Keratinocyte (primary cell): ENCODE measurements around the gene SNTG2. TPM values are rescaled to one million over a fixed set of nuclear protein-coding genes. Genes with fewer than 3 reads are reported as not detected.

Experiments
- DNase-seq: peaks from one replicate; pipeline ENCODE4 v3.0.0-alpha.2; 2011; ENCODE audit warnings: low read depth, missing footprints, low spot score
- FAIRE-seq: peaks from 2 replicates; lab custom pipeline; 2011; peaks lifted over from hg19 to GRCh38; lab: Jason Lieb, UNC
- H2AFZ ChIP-seq: 2 replicates; pipeline ENCODE4 v1.6.0; 2012; ENCODE audit warnings: low read length, control low read depth, inconsistent platforms; ENCODE audit not compliant: control insufficient read depth
- H3K27ac ChIP-seq: 2 replicates; pipeline ENCODE4 v1.5.1; 2011; ENCODE audit warnings: low read length; ENCODE audit not compliant: control insufficient read depth, insufficient read depth
- H3K27me3 ChIP-seq: 3 replicates; pipeline ENCODE4 v1.6.0; 2011; ENCODE audit warnings: low read length; ENCODE audit not compliant: control insufficient read depth, insufficient read depth; ENCODE audit errors: extremely low read depth
- H3K36me3 ChIP-seq, 2 experiments: 2 replicates in 1 of 2; 3 replicates in 1 of 2; pipeline ENCODE4 v1.5.1; 2011; ENCODE audit warnings: low read length in 2 of 2, mild to moderate bottlenecking in 1 of 2; ENCODE audit not compliant: control insufficient read depth in 2 of 2, insufficient read depth in 2 of 2; ENCODE audit errors: extremely low read depth in 1 of 2
- H3K4me1 ChIP-seq: 3 replicates; pipeline ENCODE4 v1.5.1; 2011; ENCODE audit warnings: low read length; ENCODE audit not compliant: control insufficient read depth, insufficient read depth; ENCODE audit errors: extremely low read depth
- H3K4me2 ChIP-seq: 3 replicates; pipeline ENCODE4 v1.6.0; 2011; ENCODE audit warnings: low read depth, low read length; ENCODE audit not compliant: control insufficient read depth, insufficient read depth; ENCODE audit errors: extremely low read depth
- H3K4me3 ChIP-seq, 3 experiments: fragments of 200-600 bp in 1 of 3; sonication (generic) in 1 of 3; 2 replicates in 2 of 3; 3 replicates in 1 of 3; pipeline ENCODE4 v1.5.1; 2011 to 2016; ENCODE audit warnings: low read length in 3 of 3, mild to moderate bottlenecking in 3 of 3, control low read depth in 2 of 3, inconsistent platforms in 1 of 3, low read depth in 1 of 3, mixed read lengths in 1 of 3, mixed run types in 1 of 3, moderate library complexity in 1 of 3; ENCODE audit not compliant: control insufficient read depth in 2 of 3, insufficient read depth in 2 of 3; ENCODE audit errors: extremely low read depth in 1 of 3
- H3K79me2 ChIP-seq: 2 replicates; pipeline ENCODE4 v1.6.0; 2012; ENCODE audit warnings: low read length; ENCODE audit not compliant: control insufficient read depth, insufficient read depth
- H3K9ac ChIP-seq: 3 replicates; pipeline ENCODE4 v1.6.0; 2011; ENCODE audit warnings: low read length; ENCODE audit not compliant: control insufficient read depth, insufficient read depth; ENCODE audit errors: extremely low read depth
- H3K9me1 ChIP-seq: 3 replicates; pipeline ENCODE4 v1.6.0; 2011; ENCODE audit warnings: low read length; ENCODE audit not compliant: control insufficient read depth, insufficient read depth; ENCODE audit errors: extremely low read depth
- H3K9me3 ChIP-seq: 2 replicates; pipeline ENCODE4 v1.5.1; 2012; ENCODE audit warnings: low read depth, low read length; ENCODE audit not compliant: control insufficient read depth
- H4K20me1 ChIP-seq: 3 replicates; pipeline ENCODE4 v1.6.0; 2011; ENCODE audit warnings: low read length; ENCODE audit not compliant: control insufficient read depth, insufficient read depth; ENCODE audit errors: extremely low read depth
- EZH2 ChIP-seq: IDR thresholded peaks from one replicate; pipeline ENCODE4 v1.6.1; 2012; ENCODE audit warnings: inconsistent platforms, mild to moderate bottlenecking, low read length, moderate library complexity
- dilution Hi-C: fragments of 300-500 bp; cut with MboI; formaldehyde crosslinking; loops from one replicate; pipeline ENCODE4 v1.7.0; 2020; ENCODE audit warnings: low sequenced_read_pairs; ENCODE audit not compliant: extremely low pct_ligation_motif_present
- polyA plus RNA-seq, 5 experiments: library from polyadenylated mRNA; depleted of rRNA in 3 of 5; stranded (reverse) in 3 of 5; stranded (forward) in 1 of 5; unstranded in 1 of 5; fragments of >200 nt; gene quantifications; 1 replicate in 1 of 5; 2 replicates in 3 of 5; 3 replicates in 1 of 5; pipeline versions ENCODE4 v1.2.1 to v1.2.3, GENCODE V29; 2011 to 2012; ENCODE audit warnings: missing spikeins in 2 of 5, low read depth in 1 of 5, low replicate concordance in 1 of 5
- TF ChIP-seq, protein P1 (sequence below), 3 experiments: IDR thresholded peaks in 1 of 3; conservative IDR thresholded peaks in 1 of 3; optimal IDR thresholded peaks in 1 of 3; 2 replicates in 2 of 3; 3 replicates in 1 of 3; pipeline versions ENCODE3 to v1.5.1; 2011; ENCODE audit warnings: low read length in 3 of 3, mild to moderate bottlenecking in 3 of 3, moderate library complexity in 2 of 3, control low read depth in 1 of 3, inconsistent platforms in 1 of 3; ENCODE audit not compliant: insufficient read depth in 2 of 3; ENCODE audit errors: extremely low read depth in 1 of 3

Gene SNTG2
- polyA plus RNA-seq, 1 donor (not counting 4 experiments of a cell fraction or from before 2014, with no cell fraction given) = not detected

DNA sequence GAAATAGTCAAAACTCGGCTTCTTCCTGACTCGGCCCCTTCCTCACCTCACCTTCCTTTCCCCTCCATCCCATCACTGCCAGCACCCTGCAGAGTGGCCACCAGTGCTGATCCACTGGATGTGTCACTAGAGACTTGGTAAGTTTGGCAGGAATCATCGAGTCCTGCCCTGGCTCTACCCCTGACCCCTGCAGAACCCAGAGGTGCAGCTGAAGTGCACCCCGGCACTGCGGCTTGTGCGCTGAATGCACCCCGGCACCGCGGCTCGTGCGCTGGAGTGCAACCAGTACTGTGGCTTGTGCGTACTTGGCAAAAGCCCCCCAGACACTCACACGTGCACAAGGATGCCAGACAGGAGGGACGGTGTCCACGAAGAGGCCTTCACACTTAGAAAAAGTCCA, 206.5 kb downstream of the SNTG2 start:
- Histone ChIP-seq H3K79me2 (no peaks in the 10 kb centered on the region), H3K27ac (no peak overlapping the region), H3K4me3 (no peak overlapping the region), H4K20me1 (no peaks in the 10 kb centered on the region), H3K27me3 (no peaks in the 10 kb centered on the region), H3K9me1 (no peaks in the 10 kb centered on the region), H3K36me3 (no peaks in the 10 kb centered on the region), H3K9ac (no peak overlapping the region), H3K4me2 (no peak overlapping the region), H3K4me1 (no peaks in the 10 kb centered on the region), H2AFZ (no peak overlapping the region), H3K9me3 (peaks cover 3% of the 10 kb centered on the region)
- DNase-seq (no peak), FAIRE-seq (no peak)
- TF ChIP-seq EZH2 = no peak
- TF ChIP-seq, protein P1, sequence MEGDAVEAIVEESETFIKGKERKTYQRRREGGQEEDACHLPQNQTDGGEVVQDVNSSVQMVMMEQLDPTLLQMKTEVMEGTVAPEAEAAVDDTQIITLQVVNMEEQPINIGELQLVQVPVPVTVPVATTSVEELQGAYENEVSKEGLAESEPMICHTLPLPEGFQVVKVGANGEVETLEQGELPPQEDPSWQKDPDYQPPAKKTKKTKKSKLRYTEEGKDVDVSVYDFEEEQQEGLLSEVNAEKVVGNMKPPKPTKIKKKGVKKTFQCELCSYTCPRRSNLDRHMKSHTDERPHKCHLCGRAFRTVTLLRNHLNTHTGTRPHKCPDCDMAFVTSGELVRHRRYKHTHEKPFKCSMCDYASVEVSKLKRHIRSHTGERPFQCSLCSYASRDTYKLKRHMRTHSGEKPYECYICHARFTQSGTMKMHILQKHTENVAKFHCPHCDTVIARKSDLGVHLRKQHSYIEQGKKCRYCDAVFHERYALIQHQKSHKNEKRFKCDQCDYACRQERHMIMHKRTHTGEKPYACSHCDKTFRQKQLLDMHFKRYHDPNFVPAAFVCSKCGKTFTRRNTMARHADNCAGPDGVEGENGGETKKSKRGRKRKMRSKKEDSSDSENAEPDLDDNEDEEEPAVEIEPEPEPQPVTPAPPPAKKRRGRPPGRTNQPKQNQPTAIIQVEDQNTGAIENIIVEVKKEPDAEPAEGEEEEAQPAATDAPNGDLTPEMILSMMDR (optimal IDR thresholded peaks at IDR 0.05 in 1 of 3, IDR thresholded peaks at IDR 0.05 in 1 of 3, conservative IDR thresholded peaks at IDR 0.05 in 1 of 3; ENCODE audit: extremely low read depth in 1 of 3, insufficient read depth in 2 of 3, low read length in 3 of 3) = no peak
- dilution Hi-C loops = no loop called here

DNA sequence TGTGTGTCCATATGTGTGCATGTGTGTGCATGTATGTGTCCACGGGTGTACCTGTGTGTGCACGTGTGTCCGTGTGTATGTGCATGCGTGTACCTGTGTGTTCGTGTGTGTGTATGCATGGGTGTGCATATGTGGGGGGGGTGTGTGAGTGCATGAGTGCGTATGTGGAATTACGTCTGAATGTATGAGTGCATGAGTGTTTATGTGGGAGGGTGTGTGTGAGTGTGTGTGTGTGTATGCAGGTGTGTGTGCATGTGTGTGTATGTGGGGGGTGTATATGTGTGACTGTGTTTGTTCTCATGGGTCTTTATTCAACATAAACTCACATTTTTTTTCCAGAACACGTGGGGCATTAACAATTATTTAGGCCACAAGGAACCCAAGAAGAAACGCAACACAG, 208.4 kb downstream of the SNTG2 start:
- dilution Hi-C loops = no loop called here
- H3K4me3 ChIP-seq = no peak overlapping the region
- FAIRE-seq = no peak

More for the DNA sequence above, 208.4 kb downstream of the SNTG2 start:
- Histone ChIP-seq H2AFZ (no peak overlapping the region), H3K9me3 (peaks cover 1% of the 10 kb centered on the region), H3K4me2 (no peak overlapping the region), H3K9me1 (no peaks in the 10 kb centered on the region), H3K9ac (no peak overlapping the region), H4K20me1 (no peaks in the 10 kb centered on the region), H3K27ac (no peak overlapping the region), H3K27me3 (no peaks in the 10 kb centered on the region), H3K4me1 (no peaks in the 10 kb centered on the region), H3K36me3 (no peaks in the 10 kb centered on the region), H3K79me2 (no peaks in the 10 kb centered on the region)
- TF ChIP-seq, protein P1 (optimal IDR thresholded peaks at IDR 0.05 in 1 of 3, IDR thresholded peaks at IDR 0.05 in 1 of 3, conservative IDR thresholded peaks at IDR 0.05 in 1 of 3; ENCODE audit: extremely low read depth in 1 of 3, insufficient read depth in 2 of 3, low read length in 3 of 3) = no peak
- TF ChIP-seq EZH2 = no peak
- DNase-seq = no peak
